Panc1 (cell line): Measurements from ENCODE around the gene ELMO2. TPM values are rescaled to one million over a fixed set of nuclear protein-coding genes. Genes with fewer than 3 reads are reported as not detected.

Experiments
- total RNA-seq: library from RNA; stranded (reverse); gene quantifications from one replicate; pipeline ENCODE4 v1.2.1, GENCODE V29; 2021; ENCODE audit not compliant: unreplicated experiment

Gene ELMO2
- total RNA-seq, 1 experiment from 2014 or later, result 40.4 TPM

Other genes with a start within 250 kb of the ELMO2 start
- not detected for gene CDH22, start 98.1 kb downstream of the ELMO2 start, total RNA-seq
- gene ZNF334, start 106.9 kb upstream of the ELMO2 start, total RNA-seq, result 0.28 TPM
- not detected for gene OCSTAMP, start 144.0 kb upstream of the ELMO2 start, total RNA-seq
- gene SLC13A3, start 244.8 kb upstream of the ELMO2 start, total RNA-seq, result 0.31 TPM